A549 (cell line): ENCODE measurements around the gene RNASE1. TPM values are rescaled to one million over a fixed set of nuclear protein-coding genes. Genes with fewer than 3 reads are reported as not detected.

ENCODE experiments used
- ATAC-seq, 2 experiments: fragments of 200-7000 bp in 1 of 2; fragments of >200 bp in 1 of 2; cut with Nextera tagmentation in 1 of 2; cut with Tn5 transposase in 1 of 2; 3 replicates each; pipeline versions ENCODE4 v1.8.0 to v1.9.1; 2018 to 2020; ENCODE audit warnings: mild to moderate bottlenecking in 1 of 2, moderate library complexity in 1 of 2
- CTCF ChIA-PET: fragments of 300-600 bp; sonication (Branson Sonifier 250); formaldehyde crosslinking; extraction: SDS; loops from one replicate; lab custom pipeline; 2021; ENCODE audit warnings: antibody characterized with exemption, inconsistent platforms; lab: Yijun Ruan, JAX
- POLR2A ChIA-PET: fragments of 350-600 bp; formaldehyde crosslinking; extraction: SDS; loops from one replicate; lab custom pipeline; 2021; ENCODE audit warnings: antibody characterized with exemption, inconsistent platforms; lab: Yijun Ruan, JAX
- DNase-seq, 2 experiments: peaks; one replicate each; pipeline versions ENCODE4 v3.0.0 to v3.0.0-alpha.2; 2011 to 2016; ENCODE audit warnings: low read depth in 1 of 2, low spot score in 1 of 2
- FAIRE-seq: peaks from 2 replicates; lab custom pipeline; 2011; peaks lifted over from hg19 to GRCh38; lab: Jason Lieb, UNC
- H3K27ac ChIP-seq, 2 experiments: fragments of >200 bp; sonication (Bioruptor Twin); formaldehyde crosslinking; 3 replicates each; pipeline ENCODE4 v1.5.1; 2016 to 2017
- H3K4me1 ChIP-seq: fragments of >200 bp; sonication (Bioruptor Twin); formaldehyde crosslinking; 3 replicates; pipeline ENCODE4 v1.6.1; 2016
- H3K4me2 ChIP-seq: fragments of >200 bp; sonication (Bioruptor Twin); formaldehyde crosslinking; 3 replicates; pipeline ENCODE4 v1.6.1; 2016
- H3K4me3 ChIP-seq: fragments of >200 bp; sonication (Bioruptor Twin); formaldehyde crosslinking; 3 replicates; pipeline ENCODE4 v1.5.1; 2016
- H3K9me3 ChIP-seq: fragments of >200 bp; sonication (Bioruptor Twin); formaldehyde crosslinking; 3 replicates; pipeline ENCODE4 v1.6.1; 2016
- BCL3 ChIP-seq: fragments of >200 bp; sonication (Bioruptor Twin); formaldehyde crosslinking; IDR thresholded peaks from 3 replicates; pipeline ENCODE4 v1.6.1; 2016
- CEBPB ChIP-seq, 2 experiments: fragments of >200 bp in 1 of 2; sonication (Bioruptor Twin) in 1 of 2; formaldehyde crosslinking in 1 of 2; IDR thresholded peaks; 2 replicates each; pipeline ENCODE4 v1.6.1; 2012 to 2016
- CHD2 ChIP-seq: fragments of 150-350 bp; IDR thresholded peaks from 2 replicates; pipeline ENCODE4 v1.6.1; 2014; ENCODE audit warnings: low read length; ENCODE audit not compliant: partially characterized antibody
- CTCF ChIP-seq: fragments of >200 bp; sonication (Bioruptor Twin); formaldehyde crosslinking; IDR thresholded peaks from 3 replicates; pipeline ENCODE4 v1.5.1; 2016
- EHMT2 ChIP-seq: fragments of 200-600 bp; sonication (generic); IDR thresholded peaks from 2 replicates; pipeline ENCODE4 v1.6.1; 2016; ENCODE audit warnings: antibody characterized with exemption, low read depth, mild to moderate bottlenecking, moderate library complexity
- ESRRA ChIP-seq: fragments of 150-350 bp; IDR thresholded peaks from 2 replicates; pipeline ENCODE4 v1.6.1; 2014; ENCODE audit warnings: mild to moderate bottlenecking, low read length, borderline replicate concordance
- FOXS1 ChIP-seq: fragments of 250-450 bp; sonication (Bioruptor Pico); IDR thresholded peaks from 2 replicates; pipeline ENCODE4 v1.5.0; 2020; ENCODE audit warnings: mild to moderate bottlenecking, moderate library complexity
- HES2 ChIP-seq: fragments of >200 bp; sonication (Bioruptor Twin); formaldehyde crosslinking; IDR thresholded peaks from 2 replicates; pipeline ENCODE4 v1.6.1; 2016
- HEYL ChIP-seq: fragments of 250-450 bp; sonication (Bioruptor Pico); IDR thresholded peaks from 2 replicates; pipeline ENCODE4 v1.8.0; 2021; ENCODE audit warnings: mild to moderate bottlenecking, moderate library complexity
- HOXB13 ChIP-seq: fragments of 250-450 bp; sonication (Bioruptor Pico); IDR thresholded peaks from 2 replicates; pipeline ENCODE4 v1.5.0; 2020; ENCODE audit warnings: low read depth, mild to moderate bottlenecking, moderate library complexity
- HOXB5 ChIP-seq: fragments of 250-450 bp; sonication (Bioruptor Pico); IDR thresholded peaks from 2 replicates; pipeline ENCODE4 v1.5.0; 2020; ENCODE audit warnings: mild to moderate bottlenecking, moderate library complexity
- JUN ChIP-seq, 2 experiments: fragments of >200 bp; sonication (Bioruptor Twin); formaldehyde crosslinking; IDR thresholded peaks; 2 replicates in 1 of 2; 3 replicates in 1 of 2; pipeline ENCODE4 v1.6.1; 2016 to 2017
- JUNB ChIP-seq: fragments of >200 bp; sonication (Bioruptor Twin); formaldehyde crosslinking; IDR thresholded peaks from 2 replicates; pipeline ENCODE4 v1.6.1; 2016
- KDM1A ChIP-seq: fragments of 200-600 bp; sonication (generic); IDR thresholded peaks from 2 replicates; pipeline ENCODE4 v1.6.1; 2016; ENCODE audit warnings: low read depth, mild to moderate bottlenecking
- KDM5A ChIP-seq: fragments of 200-600 bp; sonication (generic); IDR thresholded peaks from 2 replicates; pipeline ENCODE4 v1.6.1; 2016; ENCODE audit warnings: antibody characterized with exemption, mild to moderate bottlenecking
- MAFK ChIP-seq: fragments of 450-650 bp; IDR thresholded peaks from 2 replicates; pipeline ENCODE4 v1.6.1; 2014; ENCODE audit not compliant: partially characterized antibody
- MAX ChIP-seq: IDR thresholded peaks from 2 replicates; pipeline ENCODE4 v1.6.1; 2012
- MYC ChIP-seq: IDR thresholded peaks from 2 replicates; pipeline ENCODE4 v1.6.1; 2012; ENCODE audit warnings: mild to moderate bottlenecking, inconsistent platforms, low read length, improper control_type of control experiment, borderline replicate concordance
- NR3C1 ChIP-seq: fragments of >200 bp; sonication (Bioruptor Twin); formaldehyde crosslinking; IDR thresholded peaks from 3 replicates; pipeline ENCODE4 v1.6.1; 2017
- PBX3 ChIP-seq: IDR thresholded peaks from 2 replicates; pipeline ENCODE4 v1.6.1; 2012
- POLR2A ChIP-seq: IDR thresholded peaks from 2 replicates; pipeline ENCODE4 v1.6.1; 2012; ENCODE audit warnings: mild to moderate bottlenecking, low read length
- TFCP2L1 ChIP-seq: fragments of 250-450 bp; sonication (Bioruptor Pico); IDR thresholded peaks from 2 replicates; pipeline ENCODE4 v1.5.0; 2021; ENCODE audit warnings: mild to moderate bottlenecking
- ZSCAN20 ChIP-seq: fragments of 250-450 bp; sonication (Bioruptor Pico); IDR thresholded peaks from 2 replicates; pipeline ENCODE4 v1.8.0; 2022; ENCODE audit warnings: mild to moderate bottlenecking, moderate library complexity
- WGBS: methylation state at CpG from one replicate; pipeline ENCODE4 v1.1.6; 2017; ENCODE audit errors: missing lambda C conversion rate; 5-methylcytosine and 5-hydroxymethylcytosine counted together
- polyA plus RNA-seq, 4 experiments: library from polyadenylated mRNA; depleted of rRNA in 3 of 4; stranded (reverse); fragments of >200 nt; fragmentation: RNase III in 1 of 4; extraction: RNeasy Plus Mini Kit Qiagen cat#74134 plus additional on column Dnase treatment in 1 of 4; gene quantifications; 2 replicates in 3 of 4; 3 replicates in 1 of 4; pipeline ENCODE4 v1.2.3, GENCODE V29; 2011 to 2017

RNASE1 gene
- polyA plus RNA-seq, 2 of the 4 experiments (the other 2 are of a cell fraction): 0.13 to 1.1 TPM

- TF ChIP-seq PBX3 (no peak), MAX (no peak), NR3C1 (no peak), MAFK (no peak), CHD2 (no peak), HEYL (CRISPR knock-in tag) (no peak), HOXB13 (CRISPR knock-in tag) (no peak), HOXB5 (no peak), TFCP2L1 (CRISPR knock-in tag) (no peak), JUNB (no peak), ESRRA (no peak), BCL3 (no peak), FOXS1 (no peak), EHMT2 (no peak), JUN (IDR thresholded peaks at IDR 0.05) (no peak), KDM1A (no peak), KDM5A (no peak), MYC (no peak), HES2 (no peak), CEBPB (IDR thresholded peaks at IDR 0.05) (no peak)
- TF ChIP-seq, all 56 proteins: peak for 0
- POLR2A ChIA-PET: no interaction called here
- 0 out of 3 replicates have a peak, but pooled peaks cover 5% of the 10 kb centered on the region for H3K4me1 ChIP-seq
- no peak overlapping the region for H3K4me3 ChIP-seq
- WGBS: 78% methylated on average over 6 of the region's 6 CpGs
- DNase-seq: no peak
- ATAC-seq: no peak
- CTCF ChIA-PET: interaction anchor here (1.4 kb wide), 1 partner anchor 31 kb away, joined by 3 read pairs; no protein-coding TSS in a partner anchor
- H3K9me3 ChIP-seq: no peaks in the 10 kb centered on the region
- H3K27ac ChIP-seq: no peak overlapping the region
- no peak for FAIRE-seq
- H3K4me2 ChIP-seq: no peak overlapping the region
Observed at GRCh38 chr14:20805485-20805884, 2.8 kb upstream of the RNASE1 start.

- ChIA-PET POLR2A (interaction anchor here (1.0 kb wide), 1 partner anchor 46 kb away, joined by 3 read pairs; no protein-coding TSS in a partner anchor), CTCF (interaction anchor here (0.9 kb wide), 1 partner anchor 70 kb away, joined by 3 read pairs; no protein-coding TSS in a partner anchor)
- H3K4me2 ChIP-seq: peak overlapping the region; percentile 34; the same call in 2 of the 3 replicates
- no peak for DNase-seq
- no peak overlapping the region for H3K4me3 ChIP-seq
- 61% methylated on average over 7 of the region's 7 CpGs for WGBS
- no peak; a peak in 1 of 6 replicates for ATAC-seq
- 0 out of 3 replicates have a peak, but pooled peaks cover 5% of the 10 kb centered on the region for H3K4me1 ChIP-seq
- H3K27ac ChIP-seq: no peak overlapping the region
- no peaks in the 10 kb centered on the region for H3K9me3 ChIP-seq
- TF ChIP-seq POLR2A (no peak), CTCF (no peak), ZSCAN20 (no peak)
- FAIRE-seq: no peak
Observed at GRCh38 chr14:20803223-20803622, 579 bp upstream of the RNASE1 start.
